Tracheal epithelial cell (primary cell): Measurements from ENCODE around the gene MRAP2. TPM values are rescaled to one million over a fixed set of nuclear protein-coding genes. Genes with fewer than 3 reads are reported as not detected.

Experiments used
- total RNA-seq: library from RNA; depleted of rRNA; stranded (reverse); fragments of >200 nt; gene quantifications from 2 replicates; pipeline ENCODE4 v1.2.1, GENCODE V29; 2014

MRAP2 gene, protein sequence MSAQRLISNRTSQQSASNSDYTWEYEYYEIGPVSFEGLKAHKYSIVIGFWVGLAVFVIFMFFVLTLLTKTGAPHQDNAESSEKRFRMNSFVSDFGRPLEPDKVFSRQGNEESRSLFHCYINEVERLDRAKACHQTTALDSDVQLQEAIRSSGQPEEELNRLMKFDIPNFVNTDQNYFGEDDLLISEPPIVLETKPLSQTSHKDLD
- total RNA-seq: 0.21 and 0.96 TPM in 2 replicates

DNA sequence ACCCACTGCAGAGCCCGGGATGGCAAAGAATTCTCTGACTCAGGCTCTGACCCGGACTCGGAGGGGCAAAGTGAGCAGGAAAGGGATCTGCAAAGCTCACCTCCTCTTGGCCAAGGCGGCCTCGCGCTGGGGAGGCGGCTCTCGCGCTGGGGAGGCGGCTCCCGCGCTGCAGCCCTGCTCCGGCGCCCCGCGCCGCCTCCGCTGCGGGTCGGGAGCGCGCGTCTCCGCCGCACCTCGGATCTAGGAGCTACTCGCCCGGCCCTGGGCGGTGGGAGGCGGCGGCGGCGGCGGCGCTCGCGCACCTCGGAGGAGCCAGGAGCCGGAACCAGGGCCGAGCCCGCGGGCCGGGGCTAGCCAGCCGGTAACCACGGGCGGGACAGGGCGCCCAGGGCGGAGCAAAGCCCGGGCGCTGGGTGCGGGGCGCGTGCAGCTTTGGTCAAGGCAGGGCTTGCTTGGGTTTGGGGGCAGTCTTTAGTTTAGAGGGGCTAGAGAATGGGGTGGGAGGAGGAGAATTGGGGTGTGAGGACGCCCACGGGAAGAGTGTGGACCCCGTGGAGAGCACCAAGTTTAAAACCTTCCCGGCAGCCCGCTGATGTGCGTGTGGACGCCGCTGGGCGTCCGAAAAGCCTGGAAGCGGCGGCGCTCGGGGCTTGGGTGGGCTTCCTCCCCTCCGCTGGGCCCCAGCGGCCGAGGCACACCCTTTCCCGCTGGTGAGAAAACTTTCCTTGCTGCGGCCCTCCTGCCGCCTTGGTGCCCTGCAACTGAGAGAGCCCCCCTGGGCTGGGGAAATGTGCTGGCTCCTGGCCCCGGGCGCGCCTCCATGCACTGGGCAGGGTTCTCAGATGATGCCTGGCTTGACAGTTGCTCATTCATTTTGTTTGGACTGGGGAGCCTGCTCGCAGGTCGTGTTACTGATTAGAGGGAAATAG, at the start of gene MRAP2:
MRAP2 (plus strand) TSS at position 250 of the 929 bp plus-strand sequence. CDS start 21,547 bp downstream, outside the sequence.

Other genes starting within 250 kb of the MRAP2 start
- 1.4 TPM in 1 of 2 replicates, not detected in the other for gene RIPPLY2, start 180.4 kb upstream of the MRAP2 start, total RNA-seq
- 3.6 and 13.0 TPM in 2 replicates for gene CYB5R4, start 174.1 kb upstream of the MRAP2 start, total RNA-seq
- gene CEP162, start 193.9 kb downstream of the MRAP2 start, total RNA-seq: 3.2 and 6.3 TPM in 2 replicates